ENCODE measurements around the gene CDK14.

DNA sequence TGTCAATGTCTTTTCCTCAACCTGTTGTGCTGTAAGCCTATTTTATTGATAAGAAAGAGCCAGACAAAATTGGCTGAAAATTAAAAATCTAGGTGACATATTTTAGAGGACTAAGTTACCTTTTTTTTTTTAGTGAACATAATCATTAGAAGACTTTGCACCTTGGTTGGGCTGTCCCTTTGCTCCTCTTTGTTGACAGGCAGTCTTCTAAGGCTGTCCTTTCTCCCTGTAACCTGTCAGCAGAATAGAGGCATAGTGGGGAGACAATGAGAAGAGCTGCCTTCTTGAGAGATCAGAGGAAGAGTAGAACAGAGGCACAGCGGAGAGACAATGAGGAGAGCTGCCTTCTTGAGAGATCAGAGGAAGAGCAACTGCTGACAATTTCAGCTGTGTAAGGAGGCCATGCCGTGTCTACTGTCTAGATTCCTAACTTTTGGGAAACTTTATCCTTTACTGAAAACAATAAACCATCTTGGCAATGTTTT is 429.8 kb downstream of the CDK14 start:
- TF ChIP-seq, protein P1, sequence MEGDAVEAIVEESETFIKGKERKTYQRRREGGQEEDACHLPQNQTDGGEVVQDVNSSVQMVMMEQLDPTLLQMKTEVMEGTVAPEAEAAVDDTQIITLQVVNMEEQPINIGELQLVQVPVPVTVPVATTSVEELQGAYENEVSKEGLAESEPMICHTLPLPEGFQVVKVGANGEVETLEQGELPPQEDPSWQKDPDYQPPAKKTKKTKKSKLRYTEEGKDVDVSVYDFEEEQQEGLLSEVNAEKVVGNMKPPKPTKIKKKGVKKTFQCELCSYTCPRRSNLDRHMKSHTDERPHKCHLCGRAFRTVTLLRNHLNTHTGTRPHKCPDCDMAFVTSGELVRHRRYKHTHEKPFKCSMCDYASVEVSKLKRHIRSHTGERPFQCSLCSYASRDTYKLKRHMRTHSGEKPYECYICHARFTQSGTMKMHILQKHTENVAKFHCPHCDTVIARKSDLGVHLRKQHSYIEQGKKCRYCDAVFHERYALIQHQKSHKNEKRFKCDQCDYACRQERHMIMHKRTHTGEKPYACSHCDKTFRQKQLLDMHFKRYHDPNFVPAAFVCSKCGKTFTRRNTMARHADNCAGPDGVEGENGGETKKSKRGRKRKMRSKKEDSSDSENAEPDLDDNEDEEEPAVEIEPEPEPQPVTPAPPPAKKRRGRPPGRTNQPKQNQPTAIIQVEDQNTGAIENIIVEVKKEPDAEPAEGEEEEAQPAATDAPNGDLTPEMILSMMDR (IDR thresholded peaks at IDR 0.05; ENCODE audit: low read length): no peak
- no peak for TF ChIP-seq EZH2 (IDR thresholded peaks at IDR 0.05; ENCODE audit: borderline replicate concordance, low read length)
